NT2/D1 (cell line): ENCODE measurements around the gene LMO2.
"Not testable (repeated sequence)": the region's sequence is repeated elsewhere in the genome, so short reads cannot be mapped to it uniquely, and the experiment has no call there.

Experiments used
- DNase-seq: peaks from one replicate; pipeline ENCODE4 v3.0.0-alpha.2; 2011; ENCODE audit warnings: low read depth, low spot score
- H3K27me3 ChIP-seq: 2 replicates; pipeline ENCODE4 v1.6.0; 2011; ENCODE audit warnings: mild to moderate bottlenecking; ENCODE audit not compliant: insufficient read length, insufficient read depth
- H3K36me3 ChIP-seq: 2 replicates; pipeline ENCODE4 v1.6.1; 2011; ENCODE audit warnings: mild to moderate bottlenecking, low read length, mixed read lengths; ENCODE audit not compliant: insufficient read depth, insufficient read length
- H3K4me1 ChIP-seq: 2 replicates; pipeline ENCODE4 v1.5.1; 2011; ENCODE audit not compliant: insufficient read depth, insufficient read length
- H3K4me3 ChIP-seq: 2 replicates; pipeline ENCODE4 v1.5.1; 2011; ENCODE audit warnings: low read depth; ENCODE audit not compliant: insufficient read length
- H3K9ac ChIP-seq: 2 replicates; pipeline ENCODE4 v1.6.0; 2011; ENCODE audit warnings: low read depth; ENCODE audit not compliant: insufficient read length
- H3K9me3 ChIP-seq: 2 replicates; pipeline ENCODE4 v1.5.1; 2011; ENCODE audit warnings: mild to moderate bottlenecking, low read length; ENCODE audit not compliant: insufficient read depth
- SUZ12 ChIP-seq: IDR thresholded peaks from 2 replicates; pipeline ENCODE4 v1.6.1; 2011; ENCODE audit not compliant: insufficient read length, insufficient read depth; ENCODE audit errors: extremely low read depth
- YY1 ChIP-seq: IDR thresholded peaks from 2 replicates; pipeline ENCODE4 v1.6.1; 2011; ENCODE audit not compliant: insufficient read length, insufficient read depth
- ZNF274 ChIP-seq: IDR thresholded peaks from 2 replicates; pipeline ENCODE4 v1.6.1; 2011; ENCODE audit warnings: mild to moderate bottlenecking, low read depth, low read length

LMO2 gene

DNA sequence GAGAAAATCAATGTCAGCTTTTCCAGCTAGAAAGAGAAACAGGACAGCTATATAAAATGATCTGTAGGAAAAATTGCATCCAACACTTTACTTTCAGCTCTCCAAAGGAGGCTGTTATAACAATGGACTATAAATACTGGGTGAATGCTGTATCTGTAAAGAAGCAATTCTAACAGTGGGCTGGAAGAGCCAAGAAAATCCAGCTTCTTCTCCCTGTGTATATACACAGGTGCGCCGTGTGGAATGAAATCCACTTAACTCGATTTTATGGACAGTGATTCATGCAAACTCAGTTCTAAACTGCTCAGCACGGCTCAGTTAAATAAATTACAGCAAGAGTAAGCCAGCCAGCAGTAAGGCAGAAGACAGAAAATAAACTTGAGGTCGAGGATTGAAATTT is 32.5 kb upstream of the LMO2 start:
- no peak for DNase-seq

DNA sequence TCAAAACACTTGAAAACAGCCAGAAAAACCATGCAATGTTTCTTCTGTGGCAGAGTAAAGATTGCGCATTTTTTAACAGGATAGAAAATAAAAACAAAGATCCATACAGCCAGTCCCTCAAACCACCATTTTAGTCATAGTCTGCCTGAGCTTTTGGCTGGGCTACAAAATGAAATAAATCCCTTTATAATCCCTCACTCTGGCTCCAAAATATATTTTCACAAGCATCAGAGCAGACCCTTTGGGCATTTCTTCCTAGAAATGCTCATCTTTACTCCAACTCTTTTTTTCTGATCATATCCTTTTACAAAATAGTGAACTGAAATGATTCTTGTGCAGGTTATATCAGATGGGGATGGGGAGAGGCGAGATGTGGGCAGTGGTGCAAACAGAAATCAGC is 31.8 kb upstream of the LMO2 start:
- H3K4me1 ChIP-seq, result no peaks in the 10 kb centered on the region
- no peak overlapping the region for H3K9ac ChIP-seq
- no peak for TF ChIP-seq ZNF274
- no peak for TF ChIP-seq SUZ12
- H3K36me3 ChIP-seq, result no peaks in the 10 kb centered on the region
- DNase-seq, result no peak
- H3K27me3 ChIP-seq, result no peaks in the 10 kb centered on the region
- no peak overlapping the region for H3K4me3 ChIP-seq
- H3K9me3 ChIP-seq, result no peaks in the 10 kb centered on the region

More for the DNA sequence above, 32.5 kb upstream of the LMO2 start:
- no peaks in the 10 kb centered on the region for H3K36me3 ChIP-seq
- H3K4me3 ChIP-seq, result no peak overlapping the region
- H3K27me3 ChIP-seq, result no peaks in the 10 kb centered on the region
- no peaks in the 10 kb centered on the region for H3K4me1 ChIP-seq
- TF ChIP-seq SUZ12 (no peak), YY1 (no peak), ZNF274 (no peak)
- no peaks in the 10 kb centered on the region for H3K9me3 ChIP-seq
- H3K9ac ChIP-seq, result no peak overlapping the region

DNA sequence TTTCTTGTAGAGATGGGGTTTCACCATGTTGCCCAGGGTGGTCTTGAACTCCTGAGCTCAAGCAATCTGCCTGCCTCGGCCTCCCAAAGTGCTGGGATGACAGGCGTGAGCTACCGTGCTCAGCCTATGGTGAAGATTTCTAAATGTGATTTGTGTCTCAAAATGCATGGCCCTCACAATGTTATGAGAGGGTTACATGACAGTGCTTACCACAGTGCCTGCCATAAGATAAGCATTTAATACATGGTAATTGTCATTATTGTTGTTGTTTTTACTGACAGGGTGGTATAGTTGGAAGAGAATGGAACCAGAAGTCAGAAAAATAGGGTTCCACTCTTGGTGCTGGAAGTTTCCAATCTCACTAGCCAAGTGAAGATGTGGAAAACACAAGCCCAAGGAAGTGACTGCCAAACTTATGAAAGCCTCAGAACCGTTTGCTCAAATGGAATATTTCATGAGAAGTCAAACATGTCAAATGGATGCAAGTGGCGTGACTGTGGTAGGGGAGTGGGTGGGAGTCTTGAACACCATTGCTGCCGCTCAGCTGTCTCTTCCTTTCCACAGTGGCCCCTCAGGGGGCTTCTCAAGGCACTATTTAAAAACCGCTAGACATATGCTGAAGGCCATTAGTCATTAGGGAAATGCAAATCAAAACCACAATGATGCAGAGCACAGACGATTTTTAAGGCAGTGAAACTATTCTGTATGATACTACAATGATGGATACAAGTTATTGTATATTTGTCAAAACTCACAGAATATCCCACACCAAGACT is 29.1 kb upstream of the LMO2 start:
- Histone ChIP-seq H3K27me3 (no peaks in the 10 kb centered on the region), H3K9ac (no peak overlapping the region), H3K36me3 (no peaks in the 10 kb centered on the region), H3K4me3 (no peak overlapping the region), H3K9me3 (no peaks in the 10 kb centered on the region), H3K4me1 (no peaks in the 10 kb centered on the region)
- TF ChIP-seq ZNF274 (no peak), YY1 (no peak)
- no peak for DNase-seq

DNA sequence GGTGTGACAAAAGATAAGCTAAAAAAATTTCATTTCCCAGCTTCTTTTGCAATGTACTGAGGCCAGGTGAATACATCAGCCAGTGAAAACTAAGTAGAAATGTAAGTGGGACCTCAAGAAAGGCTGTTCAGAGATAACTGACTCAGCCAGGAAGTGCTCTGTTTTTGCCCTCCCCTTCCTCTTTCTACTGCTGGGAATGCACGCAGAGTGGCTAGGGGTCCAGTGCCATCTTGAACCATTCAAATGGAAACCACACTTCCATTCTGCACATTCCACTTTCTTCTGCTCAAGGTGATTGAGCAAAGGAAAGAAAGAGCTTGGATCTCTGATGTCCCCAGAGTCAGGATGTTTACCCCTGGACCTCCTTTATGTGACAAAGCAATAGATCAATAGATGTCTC is 27.8 kb upstream of the LMO2 start:
- no peaks in the 10 kb centered on the region for H3K36me3 ChIP-seq
- H3K9me3 ChIP-seq, result no peaks in the 10 kb centered on the region; the same call in 1 of the 2 replicates
- TF ChIP-seq ZNF274 (no peak), SUZ12 (no peak), YY1 (no peak)
- no peak overlapping the region for H3K9ac ChIP-seq
- DNase-seq, result no peak
- H3K4me3 ChIP-seq, result no peak overlapping the region
- no peaks in the 10 kb centered on the region for H3K27me3 ChIP-seq
- H3K4me1 ChIP-seq, result no peaks in the 10 kb centered on the region

DNA sequence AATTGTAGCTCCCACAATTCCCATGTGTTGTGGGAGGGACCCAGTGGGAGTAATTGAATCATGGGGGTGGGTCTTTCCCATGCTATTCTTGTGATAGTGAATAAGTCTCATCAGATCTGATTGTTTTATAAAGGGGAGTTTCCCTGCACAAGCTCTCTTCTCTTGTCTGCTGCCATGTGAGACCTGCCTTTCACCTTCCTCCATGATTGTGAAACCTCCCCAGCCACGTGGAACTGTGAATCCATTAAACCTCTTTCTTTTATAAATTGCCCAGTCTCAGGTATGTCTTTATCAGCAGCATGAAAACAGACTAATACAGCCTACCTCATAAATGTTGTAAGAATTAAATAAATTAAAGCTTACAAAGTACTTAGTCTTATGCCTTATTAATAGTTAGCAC is 25.5 kb upstream of the LMO2 start:
- not testable (repeated sequence) for H3K36me3 ChIP-seq, H3K9me3 ChIP-seq, H3K27me3 ChIP-seq

DNA sequence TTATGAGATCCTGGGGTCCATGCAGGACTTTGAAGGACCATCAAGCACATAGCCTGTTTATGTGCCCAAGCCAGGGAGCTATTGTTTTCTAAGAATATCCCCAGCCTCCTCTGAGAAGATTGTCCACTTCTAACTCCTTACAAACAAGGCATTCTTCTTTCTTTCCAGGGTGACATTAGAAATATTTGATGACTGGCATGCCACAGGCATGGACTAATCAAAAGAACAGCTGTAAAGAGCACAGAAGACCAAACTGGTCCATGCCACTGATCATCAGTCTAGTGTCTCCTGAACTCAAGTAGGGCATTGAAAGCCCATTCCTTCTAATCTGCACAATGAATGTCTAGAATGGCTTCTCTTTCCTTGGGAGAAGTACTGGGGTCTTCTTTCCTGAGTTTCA is 24.9 kb upstream of the LMO2 start:
- Histone ChIP-seq H3K36me3 (no peaks in the 10 kb centered on the region), H3K27me3 (no peaks in the 10 kb centered on the region), H3K4me1 (no peaks in the 10 kb centered on the region), H3K9ac (no peak overlapping the region), H3K4me3 (no peak overlapping the region), H3K9me3 (peaks cover 10% of the 10 kb centered on the region; the same call in 1 of the 2 replicates)
- DNase-seq, result no peak
- TF ChIP-seq ZNF274, result no peak
- TF ChIP-seq SUZ12, result no peak
- TF ChIP-seq YY1, result no peak

More for the DNA sequence above, 25.5 kb upstream of the LMO2 start:
- not testable (repeated sequence) for H3K4me1 ChIP-seq, H3K9ac ChIP-seq, DNase-seq, H3K4me3 ChIP-seq

DNA sequence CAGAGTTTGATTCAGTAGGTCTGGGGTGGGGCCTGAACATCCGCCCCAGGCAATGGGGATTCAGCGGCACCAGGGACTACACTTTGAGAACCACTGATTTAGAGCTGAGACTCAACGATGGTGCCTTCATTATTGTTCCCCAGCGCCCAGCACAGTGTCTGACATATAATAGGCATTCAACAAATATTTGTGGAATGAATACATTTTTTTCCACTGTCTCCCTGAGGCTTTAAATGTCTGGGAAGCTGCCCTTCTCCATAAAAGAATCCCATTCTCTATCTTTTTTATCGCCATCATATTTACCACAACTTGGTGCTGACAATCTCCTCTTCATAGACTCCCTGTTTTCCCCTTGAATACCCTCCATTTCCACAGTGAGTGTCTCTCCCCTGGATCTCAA is 23.6 kb upstream of the LMO2 start:
- Histone ChIP-seq H3K36me3 (no peaks in the 10 kb centered on the region), H3K4me1 (no peaks in the 10 kb centered on the region), H3K9ac (no peak overlapping the region), H3K27me3 (peaks cover 3% of the 10 kb centered on the region), H3K4me3 (no peak overlapping the region), H3K9me3 (peaks cover 10% of the 10 kb centered on the region; the same call in 1 of the 2 replicates)
- DNase-seq, result no peak
- TF ChIP-seq ZNF274, result no peak
- TF ChIP-seq YY1, result no peak
- no peak for TF ChIP-seq SUZ12

DNA sequence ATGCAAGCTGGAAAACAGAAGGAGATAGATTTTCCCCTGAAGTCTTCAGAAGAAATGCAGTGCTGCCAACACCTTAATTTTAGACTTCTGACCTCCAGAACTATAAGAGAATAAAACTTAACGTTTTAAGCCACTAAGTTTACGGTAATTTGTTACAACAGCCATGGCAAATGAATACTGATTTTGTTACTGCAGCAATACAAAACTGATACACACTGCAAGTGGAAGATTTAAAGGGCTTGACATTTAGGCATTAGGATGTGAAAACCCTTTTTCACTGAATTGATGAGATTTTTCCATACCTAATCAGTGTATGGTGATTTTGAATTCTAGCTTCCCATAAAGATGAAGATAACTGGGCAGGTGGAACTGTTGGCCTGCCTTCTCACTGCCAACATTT is 22.1 kb upstream of the LMO2 start:
- H3K36me3 ChIP-seq, result no peaks in the 10 kb centered on the region
- no peaks in the 10 kb centered on the region for H3K4me1 ChIP-seq
- no peak for DNase-seq
- H3K9ac ChIP-seq, result no peak overlapping the region
- peaks cover 10% of the 10 kb centered on the region for H3K27me3 ChIP-seq
- H3K4me3 ChIP-seq, result no peak overlapping the region
- no peak for TF ChIP-seq ZNF274
- no peak for TF ChIP-seq SUZ12
- no peak for TF ChIP-seq YY1
- peaks cover 10% of the 10 kb centered on the region; the same call in 1 of the 2 replicates for H3K9me3 ChIP-seq
